Thyroid gland (tissue), 4 donors: ENCODE measurements around the gene SCRN2. TPM values are rescaled to one million over a fixed set of nuclear protein-coding genes. Genes with fewer than 3 reads are reported as not detected.

Source experiments
- DNase-seq, 2 donors: peaks; one replicate each; pipeline ENCODE4 v3.0.0-alpha.2; 2019
- H3K27ac ChIP-seq, 3 donors: fragments of 200-600 bp; sonication (generic); 1 replicate in 2 of 3; 2 replicates in 1 of 3; pipeline ENCODE4 v1.5.1; 2016 to 2019; ENCODE audit warnings: mild to moderate bottlenecking in 1 of 3, moderate library complexity in 1 of 3
- H3K27me3 ChIP-seq: fragments of 200-600 bp; sonication (generic); one replicate; pipeline ENCODE4 v1.5.1; 2019
- H3K36me3 ChIP-seq, 2 donors: fragments of 200-600 bp; sonication (generic); one replicate each; pipeline ENCODE4 v1.5.1; 2016 to 2019
- H3K4me1 ChIP-seq, 2 donors: fragments of 200-600 bp; sonication (generic); one replicate each; pipeline ENCODE4 v1.5.1; 2017 to 2019
- H3K4me3 ChIP-seq, 3 donors: fragments of 200-600 bp; sonication (generic); replicated peaks in 1 of 3; 1 replicate in 2 of 3; 2 replicates in 1 of 3; pipeline ENCODE4 v1.5.1; 2016; ENCODE audit warnings: mild to moderate bottlenecking in 1 of 3
- H3K9me3 ChIP-seq: fragments of 200-600 bp; sonication (generic); one replicate; pipeline ENCODE4 v1.5.1; 2017
- POLR2A ChIP-seq, 2 donors: fragments of 450-650 bp; IDR thresholded peaks; one replicate each; pipeline ENCODE4 v1.6.1; 2017; ENCODE audit warnings: antibody characterized with exemption in 2 of 2, mild to moderate bottlenecking in 2 of 2, moderate library complexity in 1 of 2
- WGBS, 2 donors: methylation state at CpG; one replicate each; pipeline ENCODE4 v1.1.5; 2017; 5-methylcytosine and 5-hydroxymethylcytosine counted together
- intact Hi-C: fragments of 100-400 bp; cut with DNase I; formaldehyde crosslinking; loops from one replicate; pipeline ENCODE4 v1.15.1; 2023
- total RNA-seq, 4 donors: library from RNA; depleted of rRNA; stranded (reverse); fragments of >200 nt; gene quantifications; one replicate each; pipeline ENCODE4 v1.2.3, GENCODE V29; 2016
- TF ChIP-seq, protein P1 (sequence below), 6 experiments: fragments of 200-600 bp in 3 of 6; fragments of 450-650 bp in 3 of 6; sonication (generic) in 3 of 6; IDR thresholded peaks; one replicate each; pipeline ENCODE4 v1.5.1; 2016 to 2019; ENCODE audit warnings: antibody characterized with exemption in 6 of 6, mild to moderate bottlenecking in 2 of 6, inconsistent platforms in 1 of 6, moderate library complexity in 1 of 6

Gene SCRN2
- total RNA-seq, 4 donors from 2014 or later: 37.0 to 71.5 (median 49.1) TPM

DNA sequence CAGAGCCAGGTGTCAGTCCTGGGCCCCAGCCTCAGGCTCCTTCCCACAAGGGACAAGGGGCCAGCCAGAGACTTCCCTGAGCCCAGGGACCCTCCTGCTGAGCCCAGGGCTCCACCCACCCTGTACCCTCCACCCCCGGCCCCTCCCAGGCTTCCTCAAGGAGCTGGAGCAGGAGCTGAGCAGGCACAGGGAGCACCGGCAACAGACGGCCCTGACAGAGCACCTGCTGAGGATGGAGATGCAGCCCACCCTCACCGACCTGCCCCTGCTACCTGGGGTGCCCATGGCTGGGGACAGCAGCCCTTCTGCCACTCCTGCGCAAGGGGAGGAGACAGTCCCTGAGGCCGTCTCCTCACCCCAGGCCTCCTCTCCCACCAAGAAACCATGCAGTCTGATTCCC is 4.5 kb downstream of the SCRN2 start:
- DNase-seq: no peak
- Histone ChIP-seq H3K4me3 (no peak overlapping the region), H3K4me1 (peaks cover 15 to 23% of the 10 kb centered on the region in 2 donors), H3K27me3 (no peaks in the 10 kb centered on the region), H3K36me3 (peaks cover 6 to 11% of the 10 kb centered on the region in 2 donors), H3K27ac (no peak overlapping the region), H3K9me3 (no peaks in the 10 kb centered on the region)
- TF ChIP-seq, protein P1, sequence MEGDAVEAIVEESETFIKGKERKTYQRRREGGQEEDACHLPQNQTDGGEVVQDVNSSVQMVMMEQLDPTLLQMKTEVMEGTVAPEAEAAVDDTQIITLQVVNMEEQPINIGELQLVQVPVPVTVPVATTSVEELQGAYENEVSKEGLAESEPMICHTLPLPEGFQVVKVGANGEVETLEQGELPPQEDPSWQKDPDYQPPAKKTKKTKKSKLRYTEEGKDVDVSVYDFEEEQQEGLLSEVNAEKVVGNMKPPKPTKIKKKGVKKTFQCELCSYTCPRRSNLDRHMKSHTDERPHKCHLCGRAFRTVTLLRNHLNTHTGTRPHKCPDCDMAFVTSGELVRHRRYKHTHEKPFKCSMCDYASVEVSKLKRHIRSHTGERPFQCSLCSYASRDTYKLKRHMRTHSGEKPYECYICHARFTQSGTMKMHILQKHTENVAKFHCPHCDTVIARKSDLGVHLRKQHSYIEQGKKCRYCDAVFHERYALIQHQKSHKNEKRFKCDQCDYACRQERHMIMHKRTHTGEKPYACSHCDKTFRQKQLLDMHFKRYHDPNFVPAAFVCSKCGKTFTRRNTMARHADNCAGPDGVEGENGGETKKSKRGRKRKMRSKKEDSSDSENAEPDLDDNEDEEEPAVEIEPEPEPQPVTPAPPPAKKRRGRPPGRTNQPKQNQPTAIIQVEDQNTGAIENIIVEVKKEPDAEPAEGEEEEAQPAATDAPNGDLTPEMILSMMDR (IDR thresholded peaks at IDR 0.05): no peak
- TF ChIP-seq POLR2A (IDR thresholded peaks at IDR 0.05): no peak
- intact Hi-C loops: no loop called here
- WGBS, 2 donors: no CpG with 5 or more reads among the region's 6 CpGs

DNA sequence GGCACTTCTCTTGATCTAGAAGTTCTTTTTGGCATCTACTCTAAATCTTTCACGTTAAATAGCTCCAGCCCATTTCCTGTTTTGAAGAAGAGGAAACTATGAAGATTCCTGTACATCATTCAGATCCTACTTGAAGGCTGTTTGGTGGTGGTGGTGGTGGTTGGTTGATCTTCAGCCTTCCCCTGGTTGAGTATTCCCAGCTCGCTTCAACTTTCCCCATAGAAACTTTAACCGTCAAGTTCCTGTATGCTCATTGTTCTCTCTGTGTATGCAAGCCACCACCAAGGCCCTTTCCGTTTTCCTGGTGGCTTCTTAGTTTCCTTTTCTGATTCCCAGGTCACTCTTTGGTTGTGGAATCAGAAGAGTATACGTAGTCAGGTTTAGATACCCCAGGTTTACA is 6.3 kb downstream of the SCRN2 start:
- peak overlapping the region in 1 of 3 donors; percentile 24 for H3K27ac ChIP-seq
- intact Hi-C loops: no loop called here
- no peaks in the 10 kb centered on the region for H3K27me3 ChIP-seq
- no peak for DNase-seq
- WGBS, 2 donors: 67 to 69% methylated on average over 5 of the region's 5 CpGs
- no peaks in the 10 kb centered on the region for H3K9me3 ChIP-seq
- H3K36me3 ChIP-seq: peaks cover 6 to 11% of the 10 kb centered on the region in 2 donors
- H3K4me1 ChIP-seq: peaks cover 15 to 20% of the 10 kb centered on the region in 2 donors
- no peak overlapping the region for H3K4me3 ChIP-seq
- TF ChIP-seq, protein P1 (IDR thresholded peaks at IDR 0.05): no peak
- TF ChIP-seq POLR2A (IDR thresholded peaks at IDR 0.05): no peak

DNA sequence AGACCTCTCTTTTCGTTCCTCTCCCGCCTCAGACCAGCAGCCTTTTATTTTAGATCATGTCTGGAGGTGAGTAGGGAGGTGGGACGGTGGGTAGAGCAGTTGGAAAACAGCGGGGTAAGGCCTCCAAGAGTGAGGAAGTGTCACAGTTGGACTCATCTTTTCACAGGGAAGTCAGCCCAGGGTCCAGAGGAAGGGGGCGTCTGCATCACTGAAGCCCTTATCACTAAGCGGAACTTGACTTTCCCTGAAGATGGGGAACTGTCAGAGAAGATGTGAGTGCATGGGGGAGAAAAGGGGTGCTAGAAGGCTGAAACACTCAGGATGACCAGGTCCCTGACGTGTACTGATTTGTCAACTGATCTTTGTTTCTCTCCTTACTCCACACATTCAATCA is 9.1 kb downstream of the SCRN2 start:
- intact Hi-C loops: no loop called here
- H3K27ac ChIP-seq: no peak overlapping the region
- H3K36me3 ChIP-seq: peaks cover 7 to 14% of the 10 kb centered on the region in 2 donors
- no peaks in the 10 kb centered on the region for H3K9me3 ChIP-seq
- peak overlapping the region in 2 of 3 donors; percentile 77 to 83 for H3K4me3 ChIP-seq
- peaks cover 11 to 16% of the 10 kb centered on the region in 2 donors for H3K4me1 ChIP-seq
- WGBS, 2 donors: 7 to 18% methylated on average over 7 of the region's 7 CpGs
- H3K27me3 ChIP-seq: no peaks in the 10 kb centered on the region
- TF ChIP-seq POLR2A (IDR thresholded peaks at IDR 0.05): no peak
- TF ChIP-seq, protein P1 (IDR thresholded peaks at IDR 0.05): no peak
- no peak for DNase-seq

DNA sequence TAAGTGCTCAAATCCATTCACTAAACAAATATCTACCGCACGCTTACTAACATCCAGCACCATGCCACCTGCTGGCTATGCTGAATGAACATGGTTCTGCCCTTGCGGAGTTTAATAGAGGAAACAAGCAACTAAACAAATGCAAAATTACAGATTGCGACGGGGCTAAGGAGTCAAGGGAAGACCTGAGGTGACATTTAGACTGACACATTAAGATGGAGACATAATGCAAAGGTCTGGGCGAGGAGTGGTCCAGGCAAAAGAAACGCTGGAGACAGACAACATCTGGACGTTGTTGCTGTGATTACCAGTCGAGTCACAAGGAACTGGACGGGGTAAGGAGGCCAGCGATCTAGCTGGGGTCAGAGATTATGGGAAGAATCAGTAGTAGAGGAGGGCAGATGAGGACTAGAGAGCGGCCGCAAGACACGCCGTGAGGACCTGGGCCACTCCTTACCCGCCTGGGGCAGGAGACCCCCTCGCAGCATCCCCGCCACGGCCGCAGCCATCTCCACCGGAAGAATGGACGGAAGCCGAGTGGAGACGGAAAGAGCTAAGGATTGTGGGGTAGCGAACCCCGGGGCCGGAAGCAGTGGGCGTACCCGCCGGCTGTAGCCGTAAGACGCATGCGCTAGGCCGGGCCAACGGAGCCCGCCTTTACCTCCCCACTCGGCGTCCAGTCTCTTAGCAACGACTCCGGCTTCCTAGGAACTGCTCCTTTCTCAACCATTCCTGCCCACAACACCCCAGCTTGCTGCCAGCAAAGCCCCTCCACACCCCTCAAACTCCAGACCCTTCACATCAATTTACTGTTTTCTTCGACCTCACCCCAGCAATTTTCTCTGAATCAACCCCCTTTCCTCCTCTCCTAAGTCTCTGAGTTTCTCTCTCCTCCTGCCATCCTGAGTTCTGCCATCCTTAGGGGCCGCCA is 9.8 kb downstream of the SCRN2 start, which contains the start of the genes LRRC46 and MRPL10:
LRRC46 (plus strand) TSS at position 668 of the 931 bp plus-strand sequence. CDS start 320 bp downstream, outside the sequence.
MRPL10 (minus strand) TSS at position 539 of the 931 bp plus-strand sequence; CDS start at position 509, 30 bp downstream.
- intact Hi-C loops: no loop called here
- H3K27me3 ChIP-seq: no peaks in the 10 kb centered on the region
- H3K4me3 ChIP-seq: peak within 1 kb of the TSS; percentile 36 to 83 (median 77)
- DNase-seq: peak; percentile 92 to 93
- H3K9me3 ChIP-seq: no peaks in the 10 kb centered on the region
- H3K4me1 ChIP-seq: peaks cover 11 to 16% of the 10 kb centered on the region in 2 donors
- WGBS, 2 donors: 0 to 1% methylated on average over 36 to 42 of the region's 42 CpGs
- TF ChIP-seq POLR2A (IDR thresholded peaks at IDR 0.05): peak in 1 of 2 donors; percentile 77
- TF ChIP-seq, protein P1 (IDR thresholded peaks at IDR 0.05): peak in 1 of 6 experiments; percentile 26
- peaks cover 14 to 21% of the 10 kb centered on the region in 2 donors for H3K36me3 ChIP-seq
- H3K27ac ChIP-seq: peak within 1 kb of the TSS in 1 of 3 donors; percentile 57
